Measurements from ENCODE around the gene LRRC8B.

GRCh38 chr1:89635825-89636815 is 111.5 kb downstream of the LRRC8B start:
- no peak for TF ChIP-seq POLR2A (IDR thresholded peaks at IDR 0.05; ENCODE audit: low read length)
- no peak for TF ChIP-seq GATA1 (IDR thresholded peaks at IDR 0.05; ENCODE audit: low read depth, low read length)

All from erythroblast (primary cell).